ENCODE results near the gene S100Z. TPM values are rescaled to one million over a fixed set of nuclear protein-coding genes. Genes with fewer than 3 reads are reported as not detected.

The S100Z gene
- total and polyA plus RNA-seq, 2 of the 8 experiments (the other 6 are each of a cell fraction or from before 2014, with no cell fraction given): 0.30 TPM; not detected in 1

- TF ChIP-seq MAFK (IDR thresholded peaks at IDR 0.05; ENCODE audit: low read depth, low read length) (no peak), RBBP5 (IDR thresholded peaks at IDR 0.05; ENCODE audit: borderline replicate concordance, low read depth, low read length) (no peak), E2F6 (IDR thresholded peaks at IDR 0.05) (no peak), POLR2A (IDR thresholded peaks at IDR 0.05; ENCODE audit: control extremely low read depth in 1 of 2, low read depth in 2 of 2, low read length in 2 of 2) (no peak)
Observed at GRCh38 chr5:76956033-76956432, 106.2 kb downstream of the S100Z start (continued).
